Measurements from ENCODE around the gene GARRE1. TPM values are rescaled to one million over a fixed set of nuclear protein-coding genes. Genes with fewer than 3 reads are reported as not detected.

GARRE1 gene
- total RNA-seq, 4 donors from 2014 or later, result 22.4 to 54.6 (median 43.0) TPM

- intact Hi-C loops (cut with DNase I; ENCODE audit: low total_unique reads), result no loop called here
- H3K9me3 ChIP-seq, result no peaks in the 10 kb centered on the region
- no peaks in the 10 kb centered on the region for H3K27me3 ChIP-seq
- H3K36me3 ChIP-seq, result no peaks in the 10 kb centered on the region
- H3K27ac ChIP-seq, result no peak overlapping the region
- no peak for DNase-seq
- no peaks in the 10 kb centered on the region for H3K4me1 ChIP-seq
- TF ChIP-seq CTCF (IDR thresholded peaks at IDR 0.05) (no peak), POLR2A (IDR thresholded peaks at IDR 0.05) (no peak)
- no peak overlapping the region for H3K4me3 ChIP-seq
These were observed 22.9 kb upstream of the GARRE1 start for GRCh38 chr19:34231439-34231838.

GRCh38 chr19:34232566-34233481 is 21.5 kb upstream of the GARRE1 start:
- Histone ChIP-seq H3K27ac (peak overlapping the region; percentile 59 to 80), H3K9me3 (no peaks in the 10 kb centered on the region), H3K4me1 (no peaks in the 10 kb centered on the region), H3K36me3 (no peaks in the 10 kb centered on the region), H3K27me3 (no peaks in the 10 kb centered on the region), H3K4me3 (no peak overlapping the region)
- TF ChIP-seq POLR2A (IDR thresholded peaks at IDR 0.05) (no peak), CTCF (IDR thresholded peaks at IDR 0.05) (no peak)
- peak; percentile 30 to 48 for DNase-seq
- intact Hi-C loops (cut with DNase I; ENCODE audit: low total_unique reads), result no loop called here

- Histone ChIP-seq H3K4me1 (no peaks in the 10 kb centered on the region), H3K9me3 (no peaks in the 10 kb centered on the region), H3K27me3 (no peaks in the 10 kb centered on the region), H3K27ac (no peak overlapping the region), H3K4me3 (no peak overlapping the region), H3K36me3 (no peaks in the 10 kb centered on the region)
- TF ChIP-seq POLR2A (IDR thresholded peaks at IDR 0.05) (no peak), CTCF (IDR thresholded peaks at IDR 0.05) (no peak)
- DNase-seq, result no peak
- intact Hi-C loops (cut with DNase I; ENCODE audit: low total_unique reads), result no loop called here
These were observed 18.9 kb upstream of the GARRE1 start for GRCh38 chr19:34235425-34235940.

- H3K27me3 ChIP-seq, result no peaks in the 10 kb centered on the region
- H3K4me3 ChIP-seq, result no peak overlapping the region
- no peak for DNase-seq
- no peak for TF ChIP-seq CTCF (IDR thresholded peaks at IDR 0.05)
- intact Hi-C loops (cut with DNase I; ENCODE audit: low total_unique reads), result no loop called here
- no peaks in the 10 kb centered on the region for H3K9me3 ChIP-seq
- H3K4me1 ChIP-seq, result no peaks in the 10 kb centered on the region
- no peaks in the 10 kb centered on the region for H3K36me3 ChIP-seq
- no peak overlapping the region for H3K27ac ChIP-seq
These were observed 18.0 kb upstream of the GARRE1 start for GRCh38 chr19:34236035-34236987.
